B cell (primary cell): ENCODE results near the gene TMBIM4.

Source experiments
- CTCF ChIP-seq: fragments of 200-600 bp; IDR thresholded peaks from one replicate; pipeline ENCODE4 v1.8.0; 2022; ENCODE audit warnings: antibody characterized with exemption, mild to moderate bottlenecking
- EZH2 ChIP-seq: IDR thresholded peaks from 2 replicates; pipeline ENCODE4 v1.6.1; 2012; ENCODE audit warnings: borderline replicate concordance, low read depth, mild to moderate bottlenecking, moderate library complexity, low read length; ENCODE audit not compliant: insufficient read depth, poor library complexity, severe bottlenecking

DNA sequence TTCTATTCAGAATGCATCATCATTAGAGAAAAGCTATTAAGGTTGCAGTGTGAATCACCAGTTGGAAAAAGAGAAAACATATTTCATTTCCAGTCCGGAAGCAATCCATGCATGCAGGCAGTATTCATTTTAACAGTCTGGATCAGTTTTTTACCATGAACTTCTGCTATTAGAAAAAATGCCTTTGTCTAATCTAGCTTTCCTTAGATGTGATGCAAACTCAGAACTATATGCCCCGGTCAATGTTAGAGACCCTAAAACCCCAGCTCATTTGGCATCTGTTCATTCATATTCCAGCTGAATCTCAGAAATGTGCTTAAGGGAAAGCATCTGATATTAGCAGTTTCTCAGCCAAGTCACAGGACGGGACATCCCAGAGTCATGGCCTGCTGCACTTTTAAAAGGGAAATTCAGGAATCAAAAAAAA lies 27.7 kb upstream of the TMBIM4 start:
- TF ChIP-seq EZH2 (no peak), CTCF (no peak)
